Esophagus mucosa (tissue), 1 donor: ENCODE results near the gene NTMT1. TPM values are rescaled to one million over a fixed set of nuclear protein-coding genes. Genes with fewer than 3 reads are reported as not detected.
"Not testable (repeated sequence)": the region's sequence is repeated elsewhere in the genome, so short reads cannot be mapped to it uniquely, and the experiment has no call there.

ENCODE experiments used
- ATAC-seq: fragments of 200-7000 bp; cut with Tn5 transposase; one replicate; pipeline ENCODE4 v1.9.1; 2020
- total RNA-seq: library from RNA; stranded (reverse); gene quantifications from one replicate; pipeline ENCODE4 v1.2.4, GENCODE V29; 2023
- donor health status: DM: yes; HTN: yes; CAD: no.

Gene NTMT1
- total RNA-seq, 1 donor from 2014 or later, result 18.8 TPM

DNA sequence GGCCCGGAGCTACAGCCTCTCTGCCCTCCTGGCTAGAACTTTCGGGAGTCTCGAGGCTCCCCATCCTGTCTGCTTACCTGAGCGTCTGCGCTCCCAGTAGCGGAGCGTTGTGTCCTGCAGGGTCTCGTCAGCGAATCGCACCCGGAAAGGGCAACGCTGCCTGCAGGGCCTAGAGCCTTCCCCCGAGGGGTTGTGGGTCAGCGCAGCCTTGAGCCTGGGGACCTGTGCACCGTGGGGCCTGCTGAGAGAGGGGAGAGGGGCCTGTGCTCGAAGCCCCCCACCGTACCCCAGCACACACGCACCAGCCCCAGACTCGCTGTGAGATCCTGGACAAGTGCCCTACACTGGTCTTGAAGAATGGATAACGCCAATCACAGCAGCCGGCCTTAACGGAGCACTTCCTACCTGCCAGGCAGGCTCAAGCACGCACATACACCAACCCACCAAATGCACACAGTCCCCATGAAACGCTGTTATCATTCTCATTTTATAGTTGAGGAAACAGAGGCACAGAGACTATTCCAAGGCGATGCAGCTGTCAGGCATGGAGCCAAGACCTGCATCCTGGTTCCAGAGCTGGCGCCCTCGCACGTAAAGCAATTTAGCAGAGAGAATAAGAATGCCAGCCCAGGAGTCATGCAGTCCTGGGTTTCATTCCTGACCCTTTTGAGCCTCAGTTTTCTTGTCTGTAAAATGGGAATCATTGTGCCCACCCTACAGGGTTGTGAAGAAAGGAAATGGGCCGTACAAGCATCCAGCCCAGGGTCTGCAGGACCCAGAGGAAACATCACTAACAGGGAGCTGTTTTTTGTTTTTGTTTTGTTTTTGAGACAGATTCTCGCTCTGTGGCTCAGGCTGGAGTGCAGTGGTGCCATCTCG, 10.3 kb upstream of the NTMT1 start:
- ATAC-seq, result no peak

DNA sequence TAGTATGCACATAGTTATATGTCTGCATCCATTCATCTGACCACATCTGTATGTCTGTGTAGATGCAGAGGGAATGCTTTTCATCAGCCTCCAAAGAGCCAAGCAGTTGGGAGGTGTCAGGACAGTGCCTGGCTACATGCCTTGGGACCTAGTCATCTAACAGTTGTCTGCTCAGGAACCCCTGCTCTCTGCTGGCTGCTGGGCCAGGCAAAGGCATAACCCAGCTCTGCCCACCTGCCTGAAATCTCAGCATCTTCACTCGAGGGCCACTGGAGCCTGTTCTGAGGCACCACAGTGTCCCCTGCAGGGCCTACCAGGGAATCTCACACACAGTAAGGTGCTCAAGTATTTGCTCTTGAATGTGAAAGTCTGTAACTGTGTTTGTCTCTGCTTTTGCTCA, 8.8 kb upstream of the NTMT1 start:
- ATAC-seq, result peak; percentile 11

DNA sequence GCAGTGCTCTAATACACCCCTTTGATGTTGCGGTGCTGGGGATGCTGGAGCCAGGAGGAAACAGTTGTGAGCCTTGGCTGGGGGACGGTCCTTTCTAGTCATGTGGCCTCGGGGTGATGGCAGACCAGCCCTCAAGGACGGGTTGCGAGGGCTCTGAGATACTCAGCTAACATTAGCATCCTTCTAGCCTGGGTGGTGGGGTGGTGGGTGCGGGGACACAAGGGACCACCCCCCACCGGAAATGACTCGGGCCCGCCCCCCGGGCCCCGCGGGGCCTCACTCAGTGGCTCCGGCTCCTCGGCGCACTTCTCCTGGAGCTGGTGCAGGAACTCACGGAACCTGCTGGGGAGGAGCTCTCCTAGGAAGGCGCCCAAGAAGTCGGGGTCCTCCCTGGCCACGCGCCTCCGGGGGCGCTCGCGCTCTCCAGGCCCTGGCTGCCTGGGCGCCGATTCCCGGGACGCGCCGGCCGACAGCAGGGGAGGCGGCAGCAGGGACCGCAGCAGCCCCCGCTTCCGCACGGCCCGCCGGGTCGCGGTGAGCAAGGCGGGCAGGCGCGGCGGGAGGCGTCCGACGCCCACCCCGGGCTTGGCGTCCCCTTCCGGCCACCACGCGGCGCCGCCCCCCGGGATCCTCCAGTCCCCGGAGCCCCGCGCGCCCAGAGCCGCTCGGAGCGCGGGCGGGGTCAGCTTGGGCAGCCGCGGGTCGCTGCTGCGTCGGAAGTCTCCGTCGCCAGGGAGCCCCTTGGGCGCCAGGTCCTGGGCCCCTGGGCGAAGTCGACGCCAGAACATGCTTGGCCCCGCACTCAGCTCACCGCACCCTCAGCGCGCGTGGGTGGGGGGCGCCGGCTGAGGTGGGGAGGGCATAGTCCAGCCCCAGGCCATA, 5.9 kb upstream of the NTMT1 start:
- peak; percentile 34 for ATAC-seq

DNA sequence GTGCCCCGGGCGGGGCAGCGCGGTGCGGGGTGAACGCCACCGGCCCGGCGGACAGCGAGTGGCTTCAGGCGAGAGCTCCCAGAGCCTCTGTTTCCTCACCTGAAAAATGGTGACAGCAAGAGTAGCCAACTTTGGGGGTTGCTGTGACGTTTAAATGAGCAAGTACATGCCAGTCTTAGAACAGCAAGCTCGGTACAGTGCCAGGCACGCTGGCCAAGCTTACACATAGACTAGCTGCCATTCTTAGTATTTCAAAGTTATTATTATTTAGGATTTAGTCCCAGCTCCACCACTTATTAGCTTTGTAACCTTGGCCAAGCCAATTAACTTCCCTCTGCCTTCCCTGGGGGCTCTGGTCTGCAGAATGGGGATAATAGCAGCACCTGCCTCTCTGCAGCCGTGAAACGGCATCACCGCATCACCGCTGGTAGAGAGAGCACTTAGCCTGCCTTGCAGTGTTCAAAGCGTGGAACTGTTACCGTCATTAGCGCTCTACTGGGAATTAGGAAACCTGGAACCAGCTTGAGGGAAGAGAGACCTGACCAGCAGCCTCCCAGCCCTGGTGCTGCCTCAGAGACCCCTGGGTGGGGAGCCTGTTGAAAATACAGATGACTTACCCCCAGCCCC, 5.2 kb upstream of the NTMT1 start, which contains the start of gene C9orf50:
TSS of gene C9orf50 (minus strand) at position 433 of the 627 bp plus-strand sequence. CDS start 527 bp downstream, outside the sequence.
- no peak for ATAC-seq

DNA sequence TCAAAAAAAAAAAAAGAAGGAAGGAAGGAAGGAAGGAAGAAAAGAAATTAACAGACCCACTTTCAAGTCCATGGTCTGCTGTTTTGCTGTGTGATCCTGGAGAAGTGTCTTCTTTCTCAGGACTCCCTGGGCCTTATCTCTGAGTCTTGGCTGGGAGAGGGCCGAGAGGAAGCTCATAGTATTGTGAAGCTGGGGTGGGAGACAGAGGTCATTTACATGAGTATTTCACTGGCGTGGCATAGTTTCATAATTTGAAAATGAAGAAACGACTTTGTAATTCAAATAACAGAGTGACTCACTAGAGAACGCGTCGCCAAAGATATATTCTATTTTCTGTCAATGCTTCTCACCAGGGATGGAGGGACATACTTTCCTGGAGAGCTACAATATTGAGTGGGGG, 2.6 kb upstream of the NTMT1 start:
- no peak for ATAC-seq

DNA sequence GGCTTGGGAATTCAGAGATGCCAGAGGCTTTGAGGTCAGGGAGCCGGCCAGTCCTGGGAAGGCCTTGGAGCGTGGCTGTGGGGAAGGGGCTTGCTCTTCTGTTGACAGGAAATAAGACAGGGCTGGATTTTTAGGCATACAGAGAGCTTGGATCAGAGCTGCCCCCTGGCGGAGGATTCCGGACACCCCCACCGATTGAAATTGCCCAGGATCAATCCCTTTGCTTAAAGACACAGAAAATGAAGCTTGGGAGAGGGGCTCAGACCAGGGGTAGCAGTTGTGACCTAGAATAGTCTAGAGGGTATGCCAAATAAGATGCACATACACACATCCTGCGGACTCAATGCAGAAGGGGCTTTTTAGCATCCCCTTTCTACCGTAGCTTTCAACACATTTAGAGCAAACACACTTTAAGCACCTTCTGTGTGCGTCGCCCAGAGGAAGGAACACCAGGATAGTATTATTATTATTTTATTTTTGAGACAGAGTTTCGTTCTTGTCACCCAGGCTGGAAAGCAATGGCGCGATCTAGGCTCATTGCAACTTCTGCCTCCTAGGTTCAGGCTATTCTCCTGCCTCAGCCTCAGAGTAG, 1.7 kb upstream of the NTMT1 start:
- no peak for ATAC-seq

DNA sequence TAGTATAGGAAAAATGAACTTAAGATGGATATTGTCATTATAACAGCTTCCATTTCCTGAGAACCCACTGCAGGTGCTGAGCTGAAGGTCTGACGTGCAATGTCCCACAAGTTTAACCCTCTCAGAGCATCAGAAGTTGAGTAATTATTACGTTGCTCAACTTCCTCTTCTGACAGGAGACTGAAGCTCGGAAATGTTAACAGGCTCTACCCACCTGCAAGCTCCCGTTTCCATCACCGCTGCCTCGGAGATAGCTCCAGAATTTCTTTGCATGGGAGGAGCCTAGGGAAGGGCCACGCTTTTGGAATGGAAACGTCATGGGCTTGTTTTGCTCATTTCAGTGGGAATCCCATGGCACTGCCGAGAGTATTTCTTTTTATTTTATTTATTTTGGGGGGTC, 1.0 kb upstream of the NTMT1 start:
- peak; percentile 8 for ATAC-seq

DNA sequence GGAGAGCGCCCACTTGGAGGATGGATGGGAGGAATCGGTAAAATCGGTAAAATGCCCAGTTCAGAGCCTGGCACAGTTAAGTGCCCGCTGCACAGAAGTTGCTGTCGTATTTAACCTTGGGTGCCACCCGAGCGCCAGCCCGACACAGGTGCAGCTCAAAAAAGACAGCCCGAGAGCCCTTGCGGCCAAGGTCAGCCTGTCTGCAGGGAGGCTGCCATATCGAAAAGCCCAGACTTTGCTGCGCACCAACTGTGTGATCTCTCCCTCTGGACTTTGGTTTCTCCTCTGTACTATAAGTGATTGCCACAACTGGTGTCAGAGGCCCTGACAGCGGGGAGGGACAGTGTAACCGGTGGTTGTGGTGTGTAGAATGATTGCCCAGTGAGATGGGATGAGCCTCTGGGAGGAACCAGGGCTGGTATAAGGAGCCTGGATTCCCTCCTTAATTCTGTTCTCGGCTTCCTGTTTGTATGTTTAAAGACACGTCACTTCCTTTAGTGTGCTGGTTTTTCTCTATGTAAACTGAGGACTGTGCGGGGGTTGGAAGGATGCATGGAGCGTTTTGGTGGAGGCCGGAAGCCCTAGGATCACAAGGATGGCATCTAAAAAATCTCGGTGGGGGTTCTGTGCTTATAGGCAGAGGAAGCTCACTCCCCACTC, 792 bp downstream of the NTMT1 start:
- peak; percentile 5 for ATAC-seq

DNA sequence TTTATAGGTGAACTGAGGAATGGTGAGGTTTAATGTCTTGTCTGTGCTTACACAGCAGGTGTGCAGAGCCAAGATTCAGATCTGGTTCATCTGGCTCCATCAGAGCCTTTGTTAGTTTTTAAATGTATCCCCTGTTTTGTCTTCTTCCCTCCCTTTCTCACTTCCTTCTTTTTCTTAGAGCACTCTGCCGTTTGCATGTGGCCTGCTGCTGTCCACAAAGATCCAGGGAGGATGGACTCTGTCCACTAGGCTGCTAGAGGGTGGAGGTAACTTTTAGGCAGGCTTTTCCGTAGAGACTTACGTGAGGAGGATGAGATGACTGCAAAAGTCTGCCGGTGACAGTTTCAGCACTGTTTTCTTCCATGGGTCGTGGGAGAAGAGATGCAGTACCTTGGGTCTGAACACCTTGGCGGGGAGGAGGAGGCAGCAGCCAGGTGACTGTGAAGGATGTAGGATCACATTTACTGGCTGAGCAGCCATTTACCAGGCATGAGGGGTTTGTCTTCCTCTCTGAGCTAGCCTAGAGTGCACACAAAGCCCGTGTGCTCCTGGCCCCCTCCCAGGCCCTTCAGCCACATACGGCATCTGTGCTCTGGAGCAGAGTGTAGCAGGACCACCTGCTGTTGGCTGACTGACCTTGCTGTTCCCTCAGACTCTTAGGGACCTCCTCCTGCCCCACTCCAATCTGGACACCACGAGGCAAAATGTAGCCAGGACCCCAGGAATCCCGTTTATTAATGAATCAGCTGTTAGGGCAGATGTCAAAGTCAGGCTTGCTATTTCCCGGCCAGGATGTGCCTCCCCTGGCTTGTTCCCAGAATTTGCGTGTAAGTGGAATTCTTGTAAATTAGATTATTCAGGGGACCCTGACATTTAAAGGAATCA, 1.8 kb downstream of the NTMT1 start:
- no peak for ATAC-seq

DNA sequence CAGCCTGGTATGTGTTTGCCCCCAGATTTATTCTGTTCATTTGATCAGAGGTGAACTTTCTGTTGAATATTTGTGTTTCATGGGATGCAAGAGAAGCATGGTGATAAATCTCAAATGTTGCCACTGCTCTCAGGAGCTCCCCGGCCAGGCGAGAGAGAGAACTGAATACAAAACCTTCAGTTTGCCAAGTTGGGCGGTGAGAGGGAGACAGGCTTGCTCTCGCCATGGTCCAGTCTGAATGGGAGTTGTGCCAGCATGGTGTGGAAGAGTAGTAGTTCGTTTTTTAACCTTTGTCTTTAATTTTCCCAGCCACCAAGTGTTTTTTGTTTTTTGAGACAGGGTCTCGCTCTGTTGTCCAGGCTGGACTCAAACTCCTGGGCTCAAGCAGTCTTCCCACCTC, 2.7 kb downstream of the NTMT1 start:
- ATAC-seq, result no peak

DNA sequence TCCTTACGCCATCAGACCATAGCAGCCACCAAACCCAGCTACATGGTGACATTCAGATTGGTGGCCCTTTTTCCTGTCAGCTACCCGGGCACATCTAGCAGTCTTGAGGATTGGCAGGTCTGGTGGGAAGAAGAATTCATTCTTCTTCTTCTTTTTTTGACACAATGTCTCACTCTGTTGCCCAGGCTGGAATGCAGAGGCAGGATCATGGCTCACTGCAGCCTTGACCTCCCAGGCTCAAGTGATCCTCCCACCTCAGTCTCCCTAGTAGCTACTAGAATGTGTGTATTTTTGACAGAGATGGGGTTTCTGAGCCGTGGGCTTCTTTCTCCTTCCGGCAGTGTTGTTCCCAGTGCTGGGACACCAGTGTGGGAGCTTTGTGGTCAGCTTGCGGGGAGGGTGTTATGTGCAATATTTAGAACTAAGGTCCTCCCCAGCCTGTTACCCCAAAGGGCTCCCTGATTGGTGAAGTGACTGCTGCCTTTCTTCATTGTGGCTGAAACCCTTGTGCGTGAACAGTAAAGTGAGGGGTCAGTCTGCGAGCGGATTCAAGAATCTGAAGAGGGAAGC, 3.4 kb downstream of the NTMT1 start:
- ATAC-seq, result no peak

DNA sequence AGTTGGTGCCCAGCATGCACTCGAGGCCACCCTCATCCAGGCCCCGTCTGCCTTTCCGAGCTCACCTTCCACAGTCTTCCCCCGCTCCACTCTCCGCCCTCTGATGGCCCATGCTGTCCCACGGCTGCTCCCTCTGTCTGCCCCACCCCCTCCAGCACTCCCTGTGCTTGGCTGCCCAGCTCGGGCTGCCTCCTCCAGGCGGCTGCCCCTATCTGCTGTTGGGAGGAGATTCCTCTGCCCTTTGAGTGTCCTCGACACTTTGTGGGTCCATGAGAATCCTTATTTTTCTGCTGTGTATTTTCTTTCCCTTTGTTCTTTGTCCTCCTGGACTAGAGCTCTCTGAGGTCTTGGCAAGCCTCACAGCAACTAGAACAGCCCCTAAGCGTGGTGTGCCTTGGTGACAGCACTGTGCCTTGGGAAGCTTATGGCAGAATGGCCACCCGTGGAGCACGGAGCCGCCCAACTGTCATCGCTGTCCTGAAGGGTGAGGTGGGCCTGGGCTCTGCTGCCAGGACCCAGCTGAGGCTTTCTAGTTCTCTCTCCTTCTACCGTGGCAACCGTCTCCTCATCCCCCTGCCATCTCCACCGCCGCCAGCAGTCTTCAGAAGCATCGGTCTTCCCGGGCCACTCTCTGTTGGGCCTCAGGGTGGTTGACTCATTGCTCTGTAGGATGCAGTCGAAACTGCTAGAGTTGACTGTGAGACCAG, 5.2 kb downstream of the NTMT1 start:
- peak; percentile 71 for ATAC-seq

DNA sequence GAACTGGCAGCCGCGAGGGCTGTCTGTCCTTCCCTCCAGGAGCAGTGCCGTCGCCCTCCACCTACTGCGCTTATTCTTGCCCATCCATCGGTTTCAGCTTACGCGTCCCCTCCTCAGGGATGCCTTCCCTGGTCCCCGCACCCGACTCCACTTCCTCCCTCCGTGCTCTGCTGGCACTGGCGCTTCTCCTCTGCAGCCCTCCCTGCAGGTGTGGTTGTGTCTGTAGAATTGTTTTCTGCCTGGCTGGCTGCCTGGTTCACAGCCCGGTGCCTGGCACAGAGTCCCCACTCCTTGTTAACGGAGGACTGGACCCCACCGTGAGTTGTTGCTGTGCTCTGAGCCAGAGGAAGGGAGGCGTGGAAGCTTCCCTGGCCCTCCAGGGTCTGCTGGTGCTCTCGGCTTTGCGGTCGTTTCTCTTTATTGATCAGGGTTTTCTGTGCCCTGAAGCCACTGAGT, 5.7 kb downstream of the NTMT1 start:
- peak; percentile 8 for ATAC-seq

DNA sequence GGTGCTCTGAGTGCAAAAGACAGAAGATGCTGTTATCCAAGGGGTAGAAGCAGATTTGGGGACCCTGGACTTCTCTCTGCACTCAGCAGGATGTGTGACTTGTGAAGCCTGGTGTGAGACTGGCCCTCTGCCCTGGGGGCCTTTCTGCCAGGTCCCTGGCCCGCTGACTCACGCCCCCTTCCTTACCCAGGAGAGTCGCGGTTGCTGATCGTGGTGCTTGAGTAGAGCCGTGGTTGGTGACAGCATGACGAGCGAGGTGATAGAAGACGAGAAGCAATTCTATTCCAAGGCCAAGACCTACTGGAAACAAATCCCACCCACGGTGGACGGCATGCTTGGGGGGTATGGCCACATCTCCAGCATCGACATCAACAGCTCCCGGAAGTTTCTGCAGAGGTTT, 6.5 kb downstream of the NTMT1 start:
- ATAC-seq, result no peak

DNA sequence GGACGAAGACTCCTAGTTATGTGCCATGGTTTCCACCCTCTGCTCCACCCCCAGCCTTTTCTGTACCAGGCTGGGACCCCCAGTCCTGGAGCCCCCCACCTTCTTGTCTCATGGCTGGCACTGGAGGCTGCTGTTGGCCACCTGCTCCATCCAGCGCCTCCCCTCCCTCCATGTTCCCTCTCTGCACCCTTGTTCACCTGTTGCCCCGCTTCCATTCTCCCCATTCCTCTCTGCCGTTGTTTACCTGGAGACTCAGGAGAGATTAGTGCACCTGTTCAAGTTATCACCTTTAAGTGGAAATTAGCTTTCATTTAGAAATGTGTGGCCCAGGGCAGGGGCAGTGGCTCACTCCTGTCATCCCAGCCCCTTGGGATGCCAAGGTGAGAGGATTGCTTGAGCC, 7.2 kb downstream of the NTMT1 start:
- ATAC-seq, result no peak

DNA sequence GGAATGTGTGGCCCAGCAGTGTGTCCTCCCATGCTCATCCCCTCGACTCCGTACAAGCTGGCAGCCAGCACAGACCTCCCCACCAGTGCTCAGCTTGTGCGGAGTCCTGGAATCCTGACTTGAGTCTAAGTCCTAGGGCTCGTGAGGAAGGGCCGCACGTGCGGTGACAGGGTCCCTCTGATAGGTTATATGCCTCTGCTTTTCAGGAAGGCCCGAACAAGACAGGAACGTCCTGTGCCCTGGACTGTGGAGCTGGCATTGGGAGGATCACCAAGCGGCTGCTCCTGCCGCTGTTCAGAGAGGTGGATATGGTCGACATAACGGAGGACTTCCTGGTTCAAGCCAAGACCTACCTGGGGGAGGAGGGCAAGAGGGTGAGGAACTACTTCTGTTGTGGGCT, 7.9 kb downstream of the NTMT1 start:
- ATAC-seq, result no peak

DNA sequence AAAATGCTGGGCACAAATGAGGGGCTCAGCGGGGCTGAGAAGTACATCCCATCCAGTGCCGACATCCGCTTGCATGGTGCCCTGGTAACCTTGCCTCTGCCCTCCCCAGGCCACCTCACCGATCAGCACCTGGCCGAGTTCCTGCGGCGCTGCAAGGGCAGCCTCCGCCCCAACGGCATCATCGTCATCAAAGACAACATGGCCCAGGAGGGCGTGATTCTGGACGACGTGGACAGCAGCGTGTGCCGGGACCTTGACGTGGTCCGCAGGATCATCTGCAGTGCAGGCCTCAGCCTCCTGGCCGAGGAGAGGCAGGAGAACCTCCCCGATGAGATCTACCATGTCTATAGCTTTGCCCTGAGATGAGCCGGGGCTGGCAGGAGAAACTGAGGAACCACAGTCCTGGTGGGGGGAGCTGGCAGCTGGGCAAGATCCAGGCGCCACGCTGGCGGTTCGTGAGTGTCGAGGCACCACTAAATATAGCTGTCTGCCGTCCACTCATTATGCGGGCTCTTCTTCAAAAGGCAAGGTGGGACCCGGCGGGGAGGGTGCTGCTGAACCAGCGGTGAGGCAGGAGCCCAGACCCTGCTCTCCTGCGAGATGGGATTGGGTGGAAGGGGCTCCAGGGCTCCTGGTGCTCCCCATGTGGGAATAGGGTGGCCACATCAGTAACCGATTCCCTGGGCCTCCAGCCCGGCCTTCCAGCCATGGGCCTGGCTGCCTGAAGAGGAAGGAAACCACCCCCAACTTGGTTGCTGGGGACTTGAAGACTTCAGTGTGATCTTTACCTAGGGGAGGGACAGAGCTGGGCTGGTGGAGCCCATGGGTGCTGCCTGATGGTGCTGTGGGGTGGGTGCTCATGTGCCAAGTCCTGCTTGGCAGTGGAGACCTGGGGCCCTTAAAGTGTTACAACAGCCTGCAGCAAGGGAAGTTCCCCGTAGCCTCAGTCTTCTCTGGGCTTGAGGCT, 9.4 kb downstream of the NTMT1 start:
- ATAC-seq, result no peak

DNA sequence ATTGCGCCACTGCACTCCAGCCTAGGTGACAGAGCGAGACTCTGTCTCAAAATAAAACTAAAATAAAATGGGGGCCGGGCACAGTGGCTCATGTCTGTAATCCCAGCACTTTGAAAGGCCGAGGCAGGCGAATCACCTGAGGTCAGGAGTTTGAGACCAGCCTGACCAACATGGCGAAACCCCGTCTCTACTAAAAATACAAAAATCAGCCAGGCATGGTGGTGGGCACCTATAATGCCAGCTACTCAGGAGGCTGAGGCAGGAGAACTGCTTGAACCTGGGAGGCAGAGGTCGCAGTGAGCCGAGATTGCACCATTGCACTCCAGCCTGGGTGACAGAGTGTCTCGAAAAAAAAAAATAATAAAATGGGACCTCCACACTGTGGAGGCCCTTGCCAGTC, 10.4 kb downstream of the NTMT1 start:
- ATAC-seq, result not testable (repeated sequence)

DNA sequence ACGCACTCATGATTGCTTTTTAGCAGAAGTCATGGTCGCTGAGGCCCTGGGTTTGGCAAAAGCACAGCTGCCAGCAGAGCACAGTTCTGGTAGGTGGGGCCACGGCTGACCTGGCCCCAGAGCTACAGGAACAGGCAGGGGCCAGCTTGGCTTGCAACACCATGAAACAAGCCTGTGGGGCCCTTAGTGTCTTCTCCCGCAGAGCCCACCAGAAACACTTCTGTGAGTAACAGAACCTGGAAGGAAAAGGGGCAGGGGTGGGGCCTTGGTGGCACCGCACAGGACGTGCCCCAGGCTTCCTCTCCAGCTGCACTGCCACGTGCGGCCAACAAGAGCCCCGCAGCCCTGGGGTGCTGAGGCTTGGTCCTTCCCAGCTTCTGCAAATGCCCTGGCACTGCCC, 11.1 kb downstream of the NTMT1 start:
- ATAC-seq, result no peak
